Endothelial cell of umbilical vein (primary cell): Measurements from ENCODE around the gene LCE3A. TPM values are rescaled to one million over a fixed set of nuclear protein-coding genes. Genes with fewer than 3 reads are reported as not detected.

Experiments used
- Bru-seq: library from RNA; stranded (reverse); fragments of 400-500 nt; gene quantifications from one replicate; lab custom pipeline; 2021; lab: Mats Ljungman, UMichigan
- BruChase-seq, 2 experiments: library from RNA; stranded (reverse); fragments of 400-500 nt; gene quantifications; one replicate each; lab custom pipeline; 2021; lab: Mats Ljungman, UMichigan
- BruUV-seq: library from RNA; stranded (reverse); fragments of 400-500 nt; replicated peaks from 2 replicates; lab custom pipeline; 2021; lab: Mats Ljungman, UMichigan
- CTCF ChIA-PET: fragments of 300-600, 350-600 bp; sonication (Branson Sonifier 250); formaldehyde crosslinking; loops from one replicate; lab custom pipeline; 2021; ENCODE audit warnings: antibody characterized with exemption, inconsistent platforms; lab: Charles Lee
- POLR2A ChIA-PET: fragments of 300-600, 350-600 bp; sonication (Branson Sonifier 250); formaldehyde crosslinking; loops from one replicate; lab custom pipeline; 2021; ENCODE audit warnings: antibody characterized with exemption, inconsistent platforms; lab: Charles Lee
- DNase-seq: peaks from one replicate; pipeline ENCODE4 v3.0.0-alpha.2; 2011; ENCODE audit warnings: low read depth, low spot score
- FAIRE-seq: peaks from 2 replicates; lab custom pipeline; 2011; peaks lifted over from hg19 to GRCh38; lab: Jason Lieb, UNC
- H2AFZ ChIP-seq: 2 replicates; pipeline ENCODE4 v1.6.0; 2012; ENCODE audit warnings: low read depth, low read length, control low read depth, inconsistent platforms
- H3K27ac ChIP-seq: 2 replicates; pipeline ENCODE4 v1.5.1; 2011; ENCODE audit warnings: low read depth, mild to moderate bottlenecking, control low read depth, low read length, moderate library complexity; ENCODE audit not compliant: insufficient read depth
- H3K27me3 ChIP-seq, 2 experiments: 2 replicates each; pipeline versions ENCODE4 v1.6.0 to v1.6.1; 2011; ENCODE audit warnings: low read length in 2 of 2, mixed read lengths in 1 of 2; ENCODE audit not compliant: control insufficient read depth in 2 of 2, insufficient read depth in 2 of 2
- H3K36me3 ChIP-seq, 2 experiments: 2 replicates in 1 of 2; 3 replicates in 1 of 2; pipeline ENCODE4 v1.5.1; 2011; ENCODE audit warnings: low read length in 2 of 2, mild to moderate bottlenecking in 1 of 2, moderate library complexity in 1 of 2; ENCODE audit not compliant: control insufficient read depth in 2 of 2, insufficient read depth in 2 of 2; ENCODE audit errors: extremely low read depth in 1 of 2
- H3K4me1 ChIP-seq: 3 replicates; pipeline ENCODE4 v1.5.1; 2011; ENCODE audit warnings: mild to moderate bottlenecking, low read length; ENCODE audit not compliant: control insufficient read depth, insufficient read depth; ENCODE audit errors: extremely low read depth
- H3K4me2 ChIP-seq: 2 replicates; pipeline ENCODE4 v1.6.1; 2011; ENCODE audit warnings: low read length, control low read depth, mixed read lengths; ENCODE audit not compliant: insufficient read depth
- H3K4me3 ChIP-seq, 3 experiments: fragments of 200-600 bp in 1 of 3; sonication (generic), shearing (Covaris generic) in 1 of 3; replicated peaks in 1 of 3; 2 replicates each; pipeline ENCODE4 v1.5.1; 2011 to 2016; ENCODE audit warnings: control low read depth in 3 of 3, low read length in 3 of 3, mild to moderate bottlenecking in 2 of 3, inconsistent platforms in 1 of 3, low read depth in 1 of 3, moderate library complexity in 1 of 3; ENCODE audit not compliant: insufficient read depth in 1 of 3
- H3K79me2 ChIP-seq: 2 replicates; pipeline ENCODE4 v1.6.0; 2012; ENCODE audit warnings: low read length, inconsistent platforms; ENCODE audit not compliant: control insufficient read depth, insufficient read depth
- H3K9ac ChIP-seq: replicated peaks from 2 replicates; pipeline ENCODE3; 2011; ENCODE audit warnings: low read length, control low read depth; ENCODE audit not compliant: insufficient read depth; ENCODE audit errors: extremely low read depth
- H3K9me1 ChIP-seq: replicated peaks from 3 replicates; pipeline ENCODE4 v1.6.0; 2011; ENCODE audit warnings: mild to moderate bottlenecking, low read length; ENCODE audit not compliant: control insufficient read depth, insufficient read depth; ENCODE audit errors: extremely low read depth
- H3K9me3 ChIP-seq: replicated peaks from 2 replicates; pipeline ENCODE4 v1.5.1; 2012; ENCODE audit warnings: low read length, inconsistent platforms; ENCODE audit not compliant: control insufficient read depth, insufficient read depth
- H4K20me1 ChIP-seq: replicated peaks from 2 replicates; pipeline ENCODE3; 2011; ENCODE audit warnings: mild to moderate bottlenecking, low read length; ENCODE audit not compliant: control insufficient read depth, insufficient read depth; ENCODE audit errors: extremely low read depth
- CTCF ChIP-seq, 2 donors: IDR thresholded peaks; 1 replicate in 1 of 2; 2 replicates in 1 of 2; pipeline ENCODE4 v1.5.1; 2011; ENCODE audit warnings: low read length in 2 of 2, mild to moderate bottlenecking in 2 of 2, moderate library complexity in 2 of 2, control low read depth in 1 of 2, inconsistent platforms in 1 of 2, low read depth in 1 of 2; ENCODE audit not compliant: insufficient read depth in 1 of 2; ENCODE audit errors: extremely low read depth in 1 of 2
- EZH2 ChIP-seq: IDR thresholded peaks from 2 replicates; pipeline ENCODE4 v1.6.1; 2012; ENCODE audit warnings: borderline replicate concordance, low read depth, mild to moderate bottlenecking, moderate library complexity, low read length, inconsistent platforms; ENCODE audit not compliant: severe bottlenecking
- FOS ChIP-seq: IDR thresholded peaks from 2 replicates; pipeline ENCODE4 v1.6.1; 2011; ENCODE audit warnings: mild to moderate bottlenecking, low read length, moderate library complexity, borderline replicate concordance; ENCODE audit not compliant: insufficient read depth
- GATA2 ChIP-seq: IDR thresholded peaks from 2 replicates; pipeline ENCODE4 v1.7.0; 2011; ENCODE audit warnings: low read depth, mild to moderate bottlenecking, moderate library complexity, mixed read lengths, low read length; ENCODE audit not compliant: insufficient read length, insufficient read depth
- JUN ChIP-seq: IDR thresholded peaks from 2 replicates; pipeline ENCODE4 v1.6.1; 2011; ENCODE audit warnings: borderline replicate concordance, low read depth; ENCODE audit not compliant: insufficient read length, insufficient read depth
- MAX ChIP-seq: IDR thresholded peaks from 2 replicates; pipeline ENCODE4 v1.6.1; 2011; ENCODE audit not compliant: insufficient read depth, insufficient read length
- MYC ChIP-seq: IDR thresholded peaks from one replicate; pipeline ENCODE4 v1.6.1; 2011; ENCODE audit warnings: mild to moderate bottlenecking, low read depth, low read length
- POLR2A ChIP-seq: IDR thresholded peaks from 2 replicates; pipeline ENCODE4 v1.6.1; 2012; ENCODE audit warnings: low read depth, mild to moderate bottlenecking, control low read depth, low read length
- POLR2AphosphoS5 ChIP-seq: IDR thresholded peaks from 2 replicates; pipeline ENCODE4 v1.6.1; 2012; ENCODE audit warnings: low read depth, mild to moderate bottlenecking, control low read depth, low read length, moderate library complexity; ENCODE audit not compliant: insufficient read depth
- dilution Hi-C: fragments of 300-500 bp; cut with MboI; formaldehyde crosslinking; loops from one replicate; pipeline ENCODE4 v1.15.0; 2019; ENCODE audit warnings: low sequenced_read_pairs; ENCODE audit not compliant: extremely low pct_ligation_motif_present
- intact Hi-C: fragments of 100-400 bp; cut with micrococcal nuclease; formaldehyde crosslinking; loops from one replicate; pipeline ENCODE4 v1.10.0; 2022
- long read RNA-seq: library from polyadenylated mRNA; stranded (forward); transcript quantifications from one replicate; pipeline ENCODE4 v2.0.0, GENCODE V29; 2021
- polyA minus RNA-seq, 3 experiments: library from RNA; depleted of rRNA, polyadenylated mRNA; stranded (reverse); fragments of >200 nt; gene quantifications; 1 replicate in 1 of 3; 2 replicates in 2 of 3; pipeline ENCODE4 v1.2.3, GENCODE V29; 2011
- polyA plus RNA-seq, 4 experiments: library from polyadenylated mRNA; depleted of rRNA in 3 of 4; stranded (reverse) in 3 of 4; unstranded in 1 of 4; fragments of >200 nt; gene quantifications; 2 replicates each; pipeline versions ENCODE4 v1.2.1 to v1.2.3, GENCODE V29; 2011 to 2012; ENCODE audit warnings: missing spikeins in 1 of 4
- total RNA-seq: library from RNA; stranded (reverse); gene quantifications from 2 replicates; pipeline ENCODE4 v1.2.3, GENCODE V29; 2021

The LCE3A gene
- total RNA-seq (not detected in 2 replicates), polyA plus RNA-seq (not detected in 2 replicates), polyA minus RNA-seq (not detected in 2 replicates), Bru-seq, nascent RNA (not detected), BruChase-seq, experiment 1, labeled RNA remaining after a 6-hour chase (not detected), BruChase-seq, experiment 2, labeled RNA remaining after a 2-hour chase (not detected)
- not detected in 2 replicates for polyA plus RNA-seq (2011; cell fraction: cytosol; rRNA removed)
- not detected in 2 replicates for polyA plus RNA-seq (2011; cell fraction: nucleus; rRNA removed)
- polyA plus RNA-seq (2012): not detected in 2 replicates
- not detected for polyA minus RNA-seq (2011; cell fraction: cytosol; rRNA and poly(A)+ RNA removed)
- polyA minus RNA-seq (2011; cell fraction: nucleus; rRNA and poly(A)+ RNA removed): not detected in 2 replicates
- long read RNA-seq: 0 reads

GRCh38 chr1:152622803-152623202 lies at the start of gene LCE3A:
Gene LCE3A, minus strand, starts transcription at chr1:152623103. Its CDS starts 0 bp downstream, at chr1:152623103.
- intact Hi-C loops (no loop called here), dilution Hi-C loops (no loop called here)
- no peaks in the 10 kb centered on the region for H3K4me1 ChIP-seq
- H3K4me3 ChIP-seq: no peak within 1 kb of the TSS
- no peaks in the 10 kb centered on the region for H3K9me1 ChIP-seq
- H3K36me3 ChIP-seq: no peaks in the 10 kb centered on the region
- DNase-seq (no peak), FAIRE-seq (no peak)
- no peaks in the 10 kb centered on the region for H3K79me2 ChIP-seq
- ChIA-PET POLR2A (no interaction called here), CTCF (interaction anchor here (1.4 kb wide), 1 partner anchor 14 kb away, joined by 3 read pairs; no protein-coding TSS in a partner anchor)
- no peak within 1 kb of the TSS for H3K9ac ChIP-seq
- no peak within 1 kb of the TSS for H3K27ac ChIP-seq
- H3K9me3 ChIP-seq: peaks cover 2% of the 10 kb centered on the region
- H3K4me2 ChIP-seq: no peak within 1 kb of the TSS
- H2AFZ ChIP-seq: no peak within 1 kb of the TSS
- no peaks in the 10 kb centered on the region for H3K27me3 ChIP-seq
- BruUV-seq: no TSS peak
- H4K20me1 ChIP-seq: no peaks in the 10 kb centered on the region
- TF ChIP-seq GATA2 (no peak), EZH2 (no peak), MYC (no peak), POLR2A (no peak), MAX (no peak), CTCF (IDR thresholded peaks at IDR 0.05; ENCODE audit: extremely low read depth in 1 of 2, insufficient read depth in 1 of 2, low read depth in 1 of 2, low read length in 2 of 2) (no peak), POLR2AphosphoS5 (no peak), JUN (no peak), FOS (no peak)
